Globus pallidus (tissue), 1 donor: ENCODE measurements around the gene FANCD2.
"Not testable (repeated sequence)": the region's sequence is repeated elsewhere in the genome, so short reads cannot be mapped to it uniquely, and the experiment has no call there.

ENCODE experiments used
- DNase-seq: peaks from one replicate; pipeline ENCODE4 v3.0.0-alpha.2; 2015; ENCODE audit warnings: low spot score

The FANCD2 gene

GRCh38 chr3:10026084-10026890, at the start of gene FANCD2:
Gene FANCD2 (plus strand): TSS chr3:10026437. CDS start chr3:10028658, 2,221 bp downstream.
- peak; percentile 74 for DNase-seq

- DNase-seq, result peak; percentile 29
Measured at GRCh38 chr3:9976721-9977709, 49.2 kb upstream of the FANCD2 start.

GRCh38 chr3:9978710-9979305, 47.4 kb upstream of the FANCD2 start:
- DNase-seq, result no peak

GRCh38 chr3:9980251-9980650, 46.0 kb upstream of the FANCD2 start:
- no peak for DNase-seq

GRCh38 chr3:9986230-9986725, 40.0 kb upstream of the FANCD2 start:
- no peak for DNase-seq

GRCh38 chr3:9994086-9994844, 32.0 kb upstream of the FANCD2 start:
- no peak for DNase-seq

- no peak for DNase-seq
Measured at GRCh38 chr3:10000686-10001085, 25.6 kb upstream of the FANCD2 start.

GRCh38 chr3:10002951-10003350, 23.3 kb upstream of the FANCD2 start:
- DNase-seq, result no peak

- DNase-seq, result no peak
Measured at GRCh38 chr3:10004506-10004905, 21.7 kb upstream of the FANCD2 start.

GRCh38 chr3:10004960-10005564, 21.2 kb upstream of the FANCD2 start:
- no peak for DNase-seq

GRCh38 chr3:10006048-10006761, 20.0 kb upstream of the FANCD2 start:
- no peak for DNase-seq

GRCh38 chr3:10006762-10007090, 19.5 kb upstream of the FANCD2 start:
- no peak for DNase-seq

GRCh38 chr3:10007126-10007782, 19.0 kb upstream of the FANCD2 start:
- DNase-seq, result no peak

GRCh38 chr3:10008216-10008587, 18.0 kb upstream of the FANCD2 start:
- DNase-seq, result not testable (repeated sequence)

GRCh38 chr3:10008588-10009344, 17.5 kb upstream of the FANCD2 start:
- DNase-seq, result peak; percentile 76

GRCh38 chr3:10010421-10010877, 15.8 kb upstream of the FANCD2 start:
- DNase-seq, result no peak

- peak; percentile 88 for DNase-seq
Measured at GRCh38 chr3:10010878-10011465, 15.3 kb upstream of the FANCD2 start.

- no peak for DNase-seq
Measured at GRCh38 chr3:10011631-10012030, 14.6 kb upstream of the FANCD2 start.

- no peak for DNase-seq
Measured at GRCh38 chr3:10012106-10012505, 14.1 kb upstream of the FANCD2 start.
